ENCODE results near the gene ABCA4.

- TF ChIP-seq CTCF (IDR thresholded peaks at IDR 0.05) (no peak), POLR2A (IDR thresholded peaks at IDR 0.05) (no peak)
These were observed 20.7 kb downstream of the ABCA4 start for GRCh38 chr1:94100129-94100784.
